NCI-H748 (cell line): ENCODE results near the gene CDPF1.
"Not testable (repeated sequence)": the region's sequence is repeated elsewhere in the genome, so short reads cannot be mapped to it uniquely, and the experiment has no call there.

Experiments
- DNase-seq: peaks from one replicate; lab custom pipeline; 2025; ENCODE audit not compliant: unreplicated experiment; lab: John Stamatoyannopoulos, UW

Gene CDPF1

GRCh38 chr22:46281866-46282678 lies 32.0 kb upstream of the CDPF1 start:
- no peak for DNase-seq

- no peak for DNase-seq
Measured at GRCh38 chr22:46280999-46281623, 31.0 kb upstream of the CDPF1 start.

GRCh38 chr22:46280063-46280817 lies 30.1 kb upstream of the CDPF1 start:
- DNase-seq, result no peak

GRCh38 chr22:46278656-46279645 lies 28.9 kb upstream of the CDPF1 start:
- DNase-seq, result no peak

- DNase-seq, result no peak
Measured at GRCh38 chr22:46276563-46276962, 26.5 kb upstream of the CDPF1 start.

- DNase-seq, result no peak
Measured at GRCh38 chr22:46275455-46276122, 25.5 kb upstream of the CDPF1 start.

- no peak for DNase-seq
Measured at GRCh38 chr22:46274381-46274780, 24.3 kb upstream of the CDPF1 start.

GRCh38 chr22:46273432-46274148 lies 23.5 kb upstream of the CDPF1 start:
- DNase-seq, result no peak

- no peak for DNase-seq
Measured at GRCh38 chr22:46272762-46273431, 22.8 kb upstream of the CDPF1 start.

GRCh38 chr22:46272196-46272595 lies 22.1 kb upstream of the CDPF1 start:
- no peak for DNase-seq

GRCh38 chr22:46269564-46269963 lies 19.5 kb upstream of the CDPF1 start:
- no peak for DNase-seq

GRCh38 chr22:46267431-46268279 lies 17.6 kb upstream of the CDPF1 start, which contains the start of gene TTC38:
Gene TTC38 (plus strand): TSS chr22:46268008. CDS start chr22:46268040, 32 bp downstream.
- DNase-seq, result peak; percentile 72

- not testable (repeated sequence) for DNase-seq
Measured at GRCh38 chr22:46265627-46266026, 15.5 kb upstream of the CDPF1 start.

GRCh38 chr22:46264520-46264919 lies 14.4 kb upstream of the CDPF1 start:
- not testable (repeated sequence) for DNase-seq

- no peak for DNase-seq
Measured at GRCh38 chr22:46263216-46263590, 13.1 kb upstream of the CDPF1 start, which contains the start of gene PKDREJ. Gene PKDREJ (minus strand): TSS chr22:46263343. CDS start chr22:46263322, 21 bp downstream.

GRCh38 chr22:46262449-46263215 lies 12.5 kb upstream of the CDPF1 start:
- DNase-seq, result no peak

- DNase-seq, result no peak
Measured at GRCh38 chr22:46260038-46260437, 9.9 kb upstream of the CDPF1 start.
